ENCODE data around the gene AKT3. TPM values are rescaled to one million over a fixed set of nuclear protein-coding genes. Genes with fewer than 3 reads are reported as not detected.

Gene AKT3
- total RNA-seq, 1 experiment from 2014 or later, result 31.9 TPM

DNA sequence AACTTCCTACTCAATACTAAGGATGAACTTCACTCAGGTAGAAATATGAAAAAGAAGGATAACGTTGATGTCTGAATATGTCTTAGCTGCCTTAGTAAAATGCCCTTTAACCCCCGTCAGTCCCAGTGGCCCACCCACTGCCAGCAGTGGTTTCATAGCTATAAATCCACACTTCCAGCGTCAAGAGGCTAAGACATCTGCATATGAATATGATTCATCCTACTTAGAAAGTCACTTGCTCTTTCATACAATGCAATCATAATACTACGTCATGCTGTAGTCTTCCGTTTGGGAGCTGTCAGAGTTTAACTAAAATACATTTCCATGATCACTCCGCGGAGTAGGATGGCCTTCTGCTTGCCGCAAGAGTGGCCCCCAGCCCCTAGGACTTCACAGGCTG, 346.9 kb downstream of the AKT3 start:
- H3K9me3 Mint-ChIP-seq (ENCODE audit: unreplicated experiment), result no peaks in the 10 kb centered on the region
- POLR2A ChIA-PET, result interaction anchor here (0.5 to 1.8 kb wide), 3 partner anchors 10 to 1514 kb away, joined by 3 to 7 read pairs (median 3); no protein-coding TSS in a partner anchor
- no peak overlapping the region for H3K27ac Mint-ChIP-seq (ENCODE audit: low read depth, unreplicated experiment)
- H3K4me1 Mint-ChIP-seq (ENCODE audit: insufficient read depth, unreplicated experiment), result no peaks in the 10 kb centered on the region
- no peak for TF ChIP-seq CTCF (IDR thresholded peaks at IDR 0.05; ENCODE audit: unreplicated experiment)
- BruUV-seq (replicated peaks), result no TSS peak
- peaks cover 21% of the 10 kb centered on the region for H3K36me3 Mint-ChIP-seq (ENCODE audit: insufficient read depth, unreplicated experiment)
- no peaks in the 10 kb centered on the region for H3K27me3 Mint-ChIP-seq (ENCODE audit: insufficient read depth, unreplicated experiment)
- CTCF ChIA-PET, result interaction anchor here (0.5 to 2.9 kb wide), 9 partner anchors 11 to 1966 kb away, joined by 3 to 14 read pairs (median 4); no protein-coding TSS in a partner anchor
- no peak for DNase-seq (ENCODE audit: unreplicated experiment)
- H3K4me3 Mint-ChIP-seq (ENCODE audit: unreplicated experiment), result no peak overlapping the region
- intact Hi-C loops (cut with micrococcal nuclease), result no loop called here

DNA sequence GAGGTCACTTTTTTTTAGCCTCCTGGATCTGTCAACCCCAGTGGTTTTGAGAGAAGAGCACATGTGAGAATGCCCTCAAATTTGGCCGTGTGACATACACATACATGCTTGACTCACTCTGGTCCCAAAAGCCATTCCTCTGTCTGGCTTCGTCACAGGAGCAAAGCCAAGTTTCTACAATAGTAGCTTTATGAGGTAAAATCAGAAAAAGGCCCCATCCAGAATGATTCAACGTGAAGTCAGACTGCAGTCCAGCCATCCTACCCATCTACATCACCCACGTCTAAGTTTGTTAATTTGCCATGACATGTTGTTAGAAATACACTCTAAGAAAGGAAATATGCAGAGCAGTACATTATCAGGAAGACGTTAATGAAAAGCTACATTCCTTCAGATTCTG, 349.0 kb downstream of the AKT3 start:
- no peak overlapping the region for H3K27ac Mint-ChIP-seq (ENCODE audit: low read depth, unreplicated experiment)
- ChIA-PET POLR2A (no interaction called here), CTCF (interaction anchor here (0.5 to 0.8 kb wide), 2 partner anchors 11 to 18 kb away, joined by 3 to 4 read pairs; no protein-coding TSS in a partner anchor)
- H3K36me3 Mint-ChIP-seq (ENCODE audit: insufficient read depth, unreplicated experiment), result peaks cover 21% of the 10 kb centered on the region
- no peaks in the 10 kb centered on the region for H3K9me3 Mint-ChIP-seq (ENCODE audit: unreplicated experiment)
- no peak overlapping the region for H3K4me3 Mint-ChIP-seq (ENCODE audit: unreplicated experiment)
- TF ChIP-seq CTCF (IDR thresholded peaks at IDR 0.05; ENCODE audit: unreplicated experiment), result no peak
- H3K27me3 Mint-ChIP-seq (ENCODE audit: insufficient read depth, unreplicated experiment), result no peaks in the 10 kb centered on the region
- peak; percentile 18 for DNase-seq (ENCODE audit: unreplicated experiment)
- H3K4me1 Mint-ChIP-seq (ENCODE audit: insufficient read depth, unreplicated experiment), result no peaks in the 10 kb centered on the region
- no TSS peak for BruUV-seq (replicated peaks)
- intact Hi-C loops (cut with micrococcal nuclease), result no loop called here

GRCh38 chr1:243500512-243500911, 349.5 kb downstream of the AKT3 start:
- TF ChIP-seq CTCF (IDR thresholded peaks at IDR 0.05; ENCODE audit: unreplicated experiment), result no peak
- ChIA-PET POLR2A (no interaction called here), CTCF (interaction anchor here (0.5 to 0.8 kb wide), 2 partner anchors 11 to 18 kb away, joined by 3 to 4 read pairs; no protein-coding TSS in a partner anchor)
- no peak for DNase-seq (ENCODE audit: unreplicated experiment)
- Mint-ChIP-seq H3K9me3 (ENCODE audit: unreplicated experiment) (no peaks in the 10 kb centered on the region), H3K36me3 (ENCODE audit: insufficient read depth, unreplicated experiment) (peaks cover 21% of the 10 kb centered on the region), H3K27ac (ENCODE audit: low read depth, unreplicated experiment) (no peak overlapping the region), H3K4me1 (ENCODE audit: insufficient read depth, unreplicated experiment) (no peaks in the 10 kb centered on the region), H3K4me3 (ENCODE audit: unreplicated experiment) (no peak overlapping the region), H3K27me3 (ENCODE audit: insufficient read depth, unreplicated experiment) (no peaks in the 10 kb centered on the region)
- BruUV-seq (replicated peaks), result no TSS peak
- intact Hi-C loops (cut with micrococcal nuclease), result no loop called here

GRCh38 chr1:243499711-243500110, 350.3 kb downstream of the AKT3 start:
- no TSS peak for BruUV-seq (replicated peaks)
- peaks cover 28% of the 10 kb centered on the region for H3K36me3 Mint-ChIP-seq (ENCODE audit: insufficient read depth, unreplicated experiment)
- intact Hi-C loops (cut with micrococcal nuclease), result no loop called here
- TF ChIP-seq CTCF (IDR thresholded peaks at IDR 0.05; ENCODE audit: unreplicated experiment), result no peak
- no peak overlapping the region for H3K27ac Mint-ChIP-seq (ENCODE audit: low read depth, unreplicated experiment)
- H3K9me3 Mint-ChIP-seq (ENCODE audit: unreplicated experiment), result no peaks in the 10 kb centered on the region
- DNase-seq (ENCODE audit: unreplicated experiment), result no peak
- no peaks in the 10 kb centered on the region for H3K4me1 Mint-ChIP-seq (ENCODE audit: insufficient read depth, unreplicated experiment)
- ChIA-PET CTCF (interaction anchor here (0.5 to 1.2 kb wide), 4 partner anchors 9 to 326 kb away, joined by 3 to 4 read pairs (median 3); no protein-coding TSS in a partner anchor), POLR2A (no interaction called here)
- H3K27me3 Mint-ChIP-seq (ENCODE audit: insufficient read depth, unreplicated experiment), result no peaks in the 10 kb centered on the region
- no peak overlapping the region for H3K4me3 Mint-ChIP-seq (ENCODE audit: unreplicated experiment)

Measured in MCF 10A (cell line).